HG03064 (cell line): ENCODE results near the gene UBAP1.
"Not testable (repeated sequence)": the region's sequence is repeated elsewhere in the genome, so short reads cannot be mapped to it uniquely, and the experiment has no call there.

Experiments used
- ATAC-seq: cut with Tn5 transposase; IDR thresholded peaks from one replicate; pipeline ENCODE4 v1.9.1; 2021; ENCODE audit warnings: low read depth; ENCODE audit not compliant: unreplicated experiment

Gene UBAP1

DNA sequence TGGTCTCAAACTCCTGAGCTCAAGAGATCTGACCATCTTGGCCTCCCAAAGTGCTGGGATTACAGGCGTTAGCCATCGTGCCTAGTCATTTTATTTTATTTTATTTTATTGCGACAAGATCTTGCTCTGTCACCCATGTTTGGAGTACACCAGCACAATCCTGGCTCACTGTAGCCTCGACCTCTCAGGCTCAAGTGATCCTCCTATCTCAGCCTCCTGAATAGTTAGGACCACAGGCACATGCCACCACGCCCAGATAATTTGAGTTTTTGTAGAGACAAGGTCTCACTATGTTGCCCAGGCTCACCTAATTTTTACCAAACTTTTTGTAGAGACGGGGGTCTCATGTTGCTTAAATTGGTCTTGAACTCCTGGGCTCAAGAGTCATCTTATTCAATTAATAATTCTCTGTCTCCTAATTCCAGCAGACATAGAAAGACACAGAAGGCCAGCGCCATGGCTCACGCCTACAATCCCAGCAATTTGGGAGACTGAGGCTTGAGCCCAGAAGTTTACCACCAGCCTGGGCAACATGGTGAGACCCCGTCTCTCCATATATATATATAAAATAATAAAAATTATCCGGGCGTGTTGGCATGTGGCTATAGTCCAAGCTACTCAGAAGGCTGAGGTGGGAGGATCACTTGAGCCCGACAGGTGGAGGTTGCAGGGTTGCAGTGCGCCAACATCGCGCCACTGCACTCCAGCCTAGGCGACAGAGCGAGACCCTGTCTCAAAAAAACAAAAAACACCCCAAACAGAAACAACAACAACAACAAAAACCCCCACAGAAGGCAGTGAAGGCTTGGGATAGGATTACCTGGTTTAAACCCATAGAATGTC is 1.0 kb upstream of the UBAP1 start:
- ATAC-seq = no peak

DNA sequence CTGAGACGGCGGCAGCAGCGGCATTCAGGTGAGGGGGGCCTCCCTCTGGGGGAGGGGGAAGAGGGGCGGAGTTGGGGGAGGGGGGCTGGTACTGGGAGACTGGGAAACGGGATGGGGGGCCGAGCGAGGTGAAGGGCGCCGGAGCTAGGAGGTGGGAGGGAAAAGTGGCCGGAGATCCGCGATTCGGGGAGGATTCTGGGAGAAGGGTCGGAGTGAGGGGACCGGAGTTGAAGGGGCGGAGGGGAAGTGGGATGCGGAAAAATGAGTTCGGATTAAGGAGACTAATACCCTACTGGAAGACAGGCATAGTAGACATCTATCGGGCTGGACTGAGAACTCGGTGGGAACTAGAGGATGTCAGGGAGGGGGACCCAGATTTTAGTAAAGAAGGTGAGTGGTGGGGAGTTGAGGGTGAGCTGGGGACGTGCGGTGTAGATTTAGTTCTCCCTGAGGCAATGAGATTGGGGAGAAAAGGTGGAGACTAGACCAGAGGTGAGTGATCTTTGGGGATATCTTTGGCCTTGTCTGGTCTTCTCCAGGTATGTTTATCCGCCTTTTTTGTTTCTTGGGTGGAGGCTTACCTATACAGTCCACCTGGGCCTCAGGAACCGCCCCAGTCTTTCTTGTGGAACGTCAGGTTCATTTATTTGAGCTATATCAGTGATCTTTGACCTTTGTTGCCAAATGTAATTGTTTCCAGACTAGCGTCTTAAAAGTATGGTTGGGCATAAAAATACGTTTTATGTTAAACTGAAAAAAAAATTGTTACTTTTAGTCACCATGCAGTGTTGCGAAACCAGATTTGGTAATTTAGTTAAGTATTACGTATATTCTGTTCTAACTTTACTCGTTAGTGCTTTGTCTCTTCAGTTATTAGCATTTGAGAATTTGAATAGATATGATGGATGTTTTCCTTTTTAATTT is 632 bp downstream of the UBAP1 start:
- peak; percentile 4 for ATAC-seq

DNA sequence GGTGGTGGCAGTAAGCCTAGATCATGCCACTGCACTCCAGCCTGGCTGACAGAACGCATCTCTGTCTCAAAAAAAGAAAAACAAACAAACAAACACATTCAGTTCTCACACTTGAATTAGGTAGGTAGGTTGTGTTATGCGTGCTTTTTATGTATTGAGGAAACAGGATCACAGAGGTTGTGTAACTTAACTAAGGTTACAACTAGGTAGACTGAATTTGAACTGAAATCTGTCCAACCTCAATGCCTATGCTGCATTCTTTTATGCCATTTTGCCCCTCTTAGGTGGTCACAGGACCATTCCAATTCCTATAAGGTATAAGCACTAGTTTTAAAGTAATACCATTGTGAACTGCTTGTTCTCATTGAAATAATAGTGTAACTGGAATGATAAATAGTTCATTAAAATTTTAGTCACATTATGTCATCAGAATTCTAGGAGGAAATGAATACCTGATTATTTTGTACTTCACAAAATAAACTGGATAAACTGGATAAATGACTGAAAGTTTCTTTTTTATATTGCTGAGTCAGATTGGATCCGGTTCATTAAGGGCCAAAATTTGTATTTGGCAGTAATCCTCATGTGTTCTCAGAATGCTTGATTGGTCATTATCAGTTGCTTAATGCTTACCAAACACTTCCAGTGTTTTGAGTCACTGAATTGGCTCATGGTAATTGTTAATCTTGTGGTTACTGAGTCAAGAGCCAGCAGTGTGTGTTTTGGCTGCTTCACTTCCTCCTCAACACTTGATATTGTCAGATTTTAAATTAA is 7.1 kb downstream of the UBAP1 start:
- ATAC-seq = peak; percentile 69

DNA sequence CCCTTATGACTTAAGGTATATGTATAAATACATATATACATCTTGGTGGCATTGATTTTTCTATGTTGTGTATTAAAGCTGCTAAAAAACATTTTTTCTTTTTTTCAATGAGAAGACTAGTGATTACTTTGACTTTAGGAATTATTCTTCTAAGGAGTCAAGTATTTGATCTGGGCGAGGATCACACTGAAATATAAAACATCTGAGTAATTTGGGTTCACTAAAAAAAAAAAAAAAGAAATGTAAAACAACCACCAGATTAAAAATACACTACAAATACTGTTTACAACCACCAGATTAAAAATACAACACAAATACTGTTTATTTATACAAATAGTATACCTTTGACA is 9.0 kb downstream of the UBAP1 start:
- ATAC-seq = no peak

DNA sequence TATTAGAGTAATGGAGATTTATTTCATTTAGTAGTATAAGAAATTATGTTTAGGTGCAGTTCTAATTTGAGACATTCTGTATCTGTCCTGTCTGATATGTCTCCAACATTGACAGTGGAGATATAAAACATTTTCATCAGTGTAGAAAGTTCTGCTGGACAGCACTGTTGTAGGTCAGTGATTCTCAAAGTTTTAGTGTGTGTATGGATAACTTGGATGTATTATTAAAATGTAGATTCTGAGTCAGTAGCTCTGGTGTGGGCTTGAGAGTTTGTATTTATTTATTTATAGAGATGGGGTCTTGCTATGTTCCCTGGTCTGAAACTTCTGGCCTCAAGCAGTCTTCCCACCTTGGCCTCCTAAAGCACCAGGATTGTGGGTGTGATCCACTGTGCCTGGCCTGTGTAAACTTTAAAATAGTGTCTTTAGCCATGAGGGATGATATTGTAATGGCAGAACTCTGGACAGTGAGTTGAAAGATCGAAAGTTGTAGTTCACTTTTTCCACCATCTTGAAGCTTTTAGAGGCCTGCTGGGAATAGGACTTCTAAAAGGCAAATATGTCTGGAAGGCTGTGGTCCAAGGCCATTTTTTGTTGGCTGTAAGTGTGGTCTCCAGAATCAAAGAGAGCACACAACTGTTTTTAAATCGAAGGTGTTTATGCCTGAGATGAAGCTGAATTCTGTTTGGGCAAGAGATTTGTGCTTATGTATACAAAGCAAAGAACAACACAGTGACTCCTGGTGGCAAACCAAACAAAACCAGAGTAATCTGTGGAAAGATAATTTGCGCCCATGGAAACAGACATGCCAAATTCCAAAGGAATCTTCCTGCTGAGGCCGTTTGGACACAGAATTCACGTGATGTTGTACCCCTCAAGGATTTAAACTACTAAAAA is 12.4 kb downstream of the UBAP1 start:
- ATAC-seq = no peak

DNA sequence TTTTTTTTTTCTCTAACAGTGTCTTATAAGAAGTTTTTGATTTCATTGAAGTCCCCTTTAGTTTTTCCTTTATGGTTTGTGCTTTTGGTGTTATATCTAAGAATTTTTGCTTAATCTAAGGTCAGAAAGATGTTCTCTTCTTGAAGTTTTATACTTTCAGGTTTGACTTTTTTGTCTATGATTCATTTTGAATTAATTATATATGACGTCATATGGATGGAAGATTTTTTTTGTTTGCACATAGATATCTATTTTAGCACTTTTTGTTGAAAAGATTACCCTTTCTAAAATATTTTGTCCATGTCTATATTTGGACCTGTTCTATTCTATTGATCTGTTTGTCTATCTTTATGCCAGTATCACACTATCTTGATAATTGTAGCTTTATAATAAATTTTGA is 16.3 kb downstream of the UBAP1 start:
- ATAC-seq = no peak

DNA sequence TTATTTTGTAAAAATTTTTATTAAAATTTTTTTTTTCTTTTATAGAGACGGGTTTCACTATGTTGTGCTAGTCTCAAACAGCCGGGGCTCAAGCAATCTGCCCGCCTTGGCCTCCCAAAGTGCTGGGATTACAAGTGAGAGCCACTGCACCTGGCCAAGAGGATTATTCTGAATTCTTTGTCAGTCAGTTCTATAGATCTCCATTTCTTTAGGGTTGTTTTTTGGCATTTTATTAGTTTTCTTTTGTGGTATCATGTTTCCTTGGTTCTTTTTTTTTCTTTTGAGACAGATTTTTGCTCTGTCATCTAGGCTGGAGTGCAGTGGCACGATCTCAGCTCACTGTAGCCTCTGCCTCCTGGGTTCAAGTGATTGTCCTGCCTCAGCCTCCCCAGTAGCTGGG is 18.4 kb downstream of the UBAP1 start:
- ATAC-seq = not testable (repeated sequence)

DNA sequence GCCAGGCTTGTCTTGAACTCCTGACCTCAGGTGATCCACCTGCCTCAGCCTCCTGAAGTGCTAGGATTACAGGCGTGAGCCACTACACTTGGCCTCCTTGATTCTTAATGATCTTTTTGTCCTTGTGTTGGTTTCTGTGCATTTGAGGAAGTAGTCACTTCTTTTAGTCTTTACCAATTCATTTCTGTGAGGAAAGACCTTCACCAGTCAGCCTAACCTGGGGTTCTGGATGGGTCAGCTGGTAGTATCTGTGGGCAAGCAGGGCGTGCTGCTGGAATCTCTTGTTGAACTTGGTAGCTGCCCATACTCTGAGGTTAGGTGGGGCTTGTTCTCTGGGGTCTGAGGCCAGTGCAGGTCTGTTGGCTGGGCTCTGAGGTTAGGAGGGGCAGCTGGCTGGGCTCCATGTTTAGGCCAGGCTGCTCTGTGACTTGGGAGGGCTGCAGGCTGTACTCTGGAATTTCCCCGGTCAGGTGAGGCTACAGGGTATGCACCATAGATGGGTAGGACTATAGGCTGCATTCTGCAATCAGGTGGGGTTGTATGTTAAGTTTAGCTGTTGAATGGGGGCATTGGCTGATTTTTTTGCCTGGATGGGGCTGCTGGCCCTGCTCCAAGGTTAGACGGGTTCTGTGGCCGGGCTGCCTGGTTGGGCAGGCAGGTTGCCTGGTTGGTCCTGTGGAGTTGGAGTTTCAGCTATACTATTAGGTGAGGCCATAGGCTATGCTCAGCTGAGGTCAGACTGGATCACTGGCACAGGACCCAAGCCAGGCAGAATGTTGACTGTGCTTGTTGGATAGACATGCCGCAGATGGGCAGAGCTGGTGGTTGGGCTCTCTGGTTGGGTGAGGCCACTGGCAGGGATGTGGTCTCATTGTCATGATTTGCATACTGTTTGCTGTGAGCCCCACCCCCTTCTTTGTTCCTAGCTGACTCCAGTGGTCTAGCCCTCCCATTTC is 19.2 kb downstream of the UBAP1 start:
- no peak for ATAC-seq

DNA sequence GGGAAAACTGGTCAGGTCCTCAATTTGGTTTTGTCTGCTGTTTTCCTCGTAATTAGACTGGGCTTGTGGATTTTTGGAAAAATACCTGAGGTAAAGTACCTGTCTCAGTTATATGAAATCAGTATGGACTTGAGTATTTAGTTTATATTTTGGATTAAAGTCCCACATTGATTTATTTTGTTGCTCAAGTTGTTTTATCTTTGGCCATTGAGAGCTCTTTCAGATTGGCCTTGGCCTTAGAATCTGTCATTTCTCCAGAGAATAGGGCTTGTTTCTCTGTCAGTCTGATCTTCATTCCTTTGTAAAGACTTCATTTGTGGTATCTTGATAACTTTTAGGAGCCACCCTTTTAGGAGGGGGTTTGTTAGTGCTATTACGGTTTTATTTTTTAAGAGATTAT is 21.2 kb downstream of the UBAP1 start:
- ATAC-seq = no peak

DNA sequence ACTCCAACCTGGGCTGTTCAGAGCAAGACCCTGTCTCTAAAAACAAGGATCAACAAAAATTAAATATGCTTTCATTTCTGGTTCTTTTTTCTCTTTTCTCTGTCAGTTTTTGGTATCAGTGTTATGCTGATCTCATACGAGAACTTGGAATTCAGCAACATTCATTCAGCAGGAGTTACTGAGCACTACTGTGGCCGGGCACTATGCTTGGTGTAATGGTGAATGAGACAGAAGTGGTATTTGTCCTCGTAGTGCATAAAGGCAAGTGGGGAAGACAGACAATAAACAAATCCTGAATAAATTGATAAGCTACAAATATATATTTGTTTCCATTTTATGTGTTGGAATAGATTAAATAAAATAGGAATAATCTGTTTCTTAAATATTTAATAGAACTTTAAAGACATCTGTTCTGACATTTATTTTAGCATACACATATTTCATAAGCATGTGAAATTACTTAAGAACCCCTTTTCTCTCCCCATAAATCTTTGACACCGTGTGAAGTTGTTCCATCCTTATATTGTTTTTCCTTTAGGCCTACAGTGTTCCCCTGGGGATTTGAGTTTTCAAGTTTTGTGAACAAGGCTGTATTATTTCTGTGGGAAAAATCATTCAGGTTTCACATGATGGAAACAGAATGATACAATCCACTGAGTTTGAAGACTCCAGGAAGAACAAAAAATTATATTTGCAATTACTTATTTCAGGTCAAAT is 24.6 kb downstream of the UBAP1 start:
- no peak for ATAC-seq

DNA sequence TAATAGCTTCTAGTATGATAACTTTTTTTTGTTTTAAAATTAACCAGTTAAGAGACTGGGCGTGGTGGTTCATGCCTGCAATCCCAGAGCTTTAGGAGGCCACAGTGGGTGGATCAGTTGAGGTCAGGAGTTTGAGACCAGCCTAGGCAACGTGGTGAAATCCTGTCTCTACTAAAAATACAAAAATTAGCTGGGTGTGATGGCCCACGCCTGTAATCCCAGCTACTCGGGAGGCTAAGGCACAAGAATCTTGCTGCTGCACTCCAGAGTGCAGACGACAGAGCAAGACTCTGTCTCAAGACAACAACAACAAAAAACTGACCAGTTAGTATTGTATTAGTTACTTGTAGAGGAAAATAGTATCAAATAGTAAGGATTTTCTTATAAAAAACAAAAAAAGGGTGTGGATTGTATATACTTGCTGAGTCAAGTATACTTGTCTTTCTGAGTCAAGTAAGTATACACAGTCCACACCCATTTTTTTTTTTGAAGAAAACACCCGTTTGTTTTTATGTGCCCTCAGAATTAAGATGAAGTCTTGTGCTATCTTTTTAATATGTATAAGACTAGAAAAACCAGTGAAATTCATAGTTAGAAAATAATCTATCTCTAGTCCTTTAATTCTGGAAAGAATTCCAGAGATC is 25.3 kb downstream of the UBAP1 start:
- ATAC-seq = no peak

DNA sequence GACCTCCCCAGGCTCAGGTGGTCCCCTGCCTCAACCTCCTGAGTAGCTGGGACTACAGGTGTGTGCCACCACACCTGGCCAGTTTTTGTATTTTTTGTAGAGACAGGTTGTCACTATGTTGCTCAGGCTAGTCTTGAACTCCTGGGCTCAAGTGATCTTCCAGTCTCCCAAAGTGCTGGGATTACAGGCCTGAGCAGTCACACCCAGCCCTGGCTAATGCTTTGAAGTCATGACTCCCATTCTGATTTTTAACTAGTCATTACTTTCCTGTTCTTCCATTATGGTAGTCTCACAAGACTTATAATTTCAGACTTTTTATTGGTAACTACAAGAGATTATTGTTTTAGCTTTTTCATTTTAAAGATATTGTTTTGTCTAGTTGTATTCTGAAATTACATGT is 26.3 kb downstream of the UBAP1 start:
- no peak for ATAC-seq

DNA sequence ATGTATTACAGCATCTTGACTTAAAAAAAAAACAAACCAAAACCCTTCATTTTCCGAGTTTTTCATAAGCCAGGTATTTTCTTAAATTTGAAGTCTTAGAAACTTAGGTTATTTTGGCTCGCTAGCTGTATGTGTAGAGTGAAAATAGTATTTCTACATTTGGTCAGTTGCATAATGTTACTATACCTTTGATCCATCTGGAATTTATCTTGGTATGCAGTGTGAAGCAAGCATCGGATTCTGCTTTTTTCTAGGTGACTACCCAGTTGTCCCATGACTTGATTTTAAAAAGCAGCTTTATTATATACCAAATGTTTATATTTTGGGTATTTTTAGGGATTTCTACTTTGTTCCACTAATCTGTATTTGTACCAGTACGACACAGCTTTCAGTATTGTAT is 27.7 kb downstream of the UBAP1 start:
- no peak for ATAC-seq

DNA sequence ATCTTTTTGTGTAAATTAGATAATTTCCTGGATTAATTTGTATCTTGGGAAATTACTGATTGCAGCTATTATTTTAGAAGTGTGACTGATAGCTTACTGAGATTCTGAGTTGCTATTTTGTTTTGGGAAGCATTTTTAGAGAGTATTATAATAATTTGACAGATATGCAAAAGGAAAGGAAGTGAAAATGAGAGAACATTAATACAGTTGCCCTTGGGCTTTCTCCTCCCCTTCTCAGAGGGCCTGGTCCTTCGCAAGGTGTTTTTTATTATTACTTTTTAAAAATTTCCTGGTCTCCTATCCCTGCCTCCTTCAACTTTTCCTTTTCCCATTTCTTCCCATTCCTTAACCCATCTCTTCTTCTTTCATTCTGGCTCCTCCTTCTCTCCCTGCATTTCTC is 32.6 kb downstream of the UBAP1 start:
- no peak for ATAC-seq

DNA sequence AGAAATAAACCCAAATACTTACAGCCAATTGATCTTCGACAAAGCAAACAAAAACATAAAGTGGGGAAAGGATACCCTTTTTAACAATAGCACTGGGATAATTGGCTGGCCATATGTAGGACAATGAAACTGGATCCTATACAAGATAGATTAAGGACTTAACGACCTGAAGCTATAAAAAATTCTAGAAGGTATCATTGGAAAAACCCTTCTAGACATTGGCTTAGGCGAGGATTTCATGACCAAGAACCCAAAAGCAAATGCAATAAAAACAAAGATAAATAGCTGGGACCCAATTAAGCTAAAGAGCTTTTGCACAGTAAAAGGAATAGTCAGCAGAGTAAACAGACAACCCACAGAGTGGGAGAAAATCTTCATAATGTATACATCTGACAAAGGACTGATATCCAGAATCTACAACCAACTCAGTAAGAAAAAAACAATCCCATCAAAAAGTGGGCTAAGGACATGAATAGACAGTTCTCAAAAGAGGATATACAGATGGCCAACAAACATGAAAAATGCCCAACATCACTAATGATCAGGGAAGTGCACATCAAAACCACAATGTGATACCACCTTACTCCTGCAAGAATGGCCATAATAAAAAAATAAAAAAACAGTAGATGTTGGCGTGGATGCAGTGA is 35.6 kb downstream of the UBAP1 start:
- not testable (repeated sequence) for ATAC-seq

DNA sequence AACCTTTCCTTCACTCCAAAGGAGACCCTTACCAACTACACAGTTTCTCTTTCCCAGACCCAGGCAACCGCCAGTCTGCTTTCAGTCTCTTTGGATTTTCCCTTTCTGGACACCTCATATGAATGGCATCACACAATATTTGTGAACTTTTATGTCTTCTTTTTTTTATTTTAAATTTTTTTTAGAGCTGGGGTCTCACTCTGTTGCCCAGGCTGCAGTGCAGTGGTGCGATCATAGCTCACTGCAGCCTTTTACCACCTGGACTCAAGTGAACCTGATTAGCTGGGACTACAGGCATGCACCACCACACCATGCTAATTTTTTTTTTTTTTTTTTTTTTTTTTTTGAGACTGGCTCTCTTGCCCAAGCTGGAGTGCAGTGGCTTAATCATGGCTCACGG is 37.5 kb downstream of the UBAP1 start:
- no peak for ATAC-seq

DNA sequence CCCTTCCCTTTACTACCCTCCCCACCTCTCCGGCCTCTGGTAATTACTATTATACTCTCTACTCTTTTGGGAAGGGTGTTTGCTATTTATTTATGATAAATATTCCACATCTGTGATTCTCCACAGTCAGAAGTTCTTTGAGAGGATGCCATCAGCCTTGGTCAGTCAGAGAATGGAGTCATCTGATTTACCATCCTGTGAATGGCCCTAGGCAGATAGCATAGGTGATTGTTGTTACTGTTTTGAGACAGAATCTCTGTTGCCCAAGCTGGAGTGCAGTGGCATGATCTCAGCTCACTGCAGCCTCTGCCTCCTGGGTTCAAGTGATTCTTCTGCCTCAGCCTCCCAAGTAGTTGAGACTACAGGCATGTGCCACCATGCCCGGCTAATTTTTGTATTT is 38.2 kb downstream of the UBAP1 start:
- not testable (repeated sequence) for ATAC-seq
